Liver (tissue), 9 donors: ENCODE measurements around the gene PAN3. TPM values are rescaled to one million over a fixed set of nuclear protein-coding genes. Genes with fewer than 3 reads are reported as not detected.

Experiments used
- DNase-seq: peaks from one replicate; pipeline ENCODE4 v3.0.0-alpha.2; 2017; ENCODE audit warnings: low spot score
- H3K27ac ChIP-seq, 2 donors: one replicate each; pipeline ENCODE4 v1.7.0; 2013; ENCODE audit warnings: inconsistent platforms in 2 of 2, low read length in 2 of 2, control low read depth in 1 of 2, low read depth in 1 of 2, mild to moderate bottlenecking in 1 of 2
- H3K27me3 ChIP-seq, 4 donors: one replicate each; pipeline versions ENCODE4 v1.6.1 to v1.7.0; 2013; ENCODE audit warnings: low read length in 3 of 4, inconsistent platforms in 1 of 4, mild to moderate bottlenecking in 1 of 4, moderate library complexity in 1 of 4; ENCODE audit not compliant: control insufficient read depth in 4 of 4, insufficient read depth in 4 of 4
- H3K36me3 ChIP-seq, 4 donors: one replicate each; pipeline versions ENCODE4 v1.6.1 to v1.7.0; 2013; ENCODE audit warnings: low read length in 3 of 4, mild to moderate bottlenecking in 3 of 4, low read depth in 1 of 4, moderate library complexity in 1 of 4; ENCODE audit not compliant: control insufficient read depth in 4 of 4, insufficient read depth in 3 of 4
- H3K4me1 ChIP-seq, 4 donors: one replicate each; pipeline versions ENCODE4 v1.6.1 to v1.7.0; 2013; ENCODE audit warnings: low read length in 3 of 4, mild to moderate bottlenecking in 3 of 4, moderate library complexity in 1 of 4; ENCODE audit not compliant: control insufficient read depth in 4 of 4, insufficient read depth in 4 of 4
- H3K4me3 ChIP-seq, 3 donors: one replicate each; pipeline versions ENCODE4 v1.6.1 to v1.7.0; 2013; ENCODE audit warnings: low read length in 3 of 3, control low read depth in 1 of 3, low read depth in 1 of 3, mild to moderate bottlenecking in 1 of 3
- H3K9ac ChIP-seq, 2 donors: one replicate each; pipeline ENCODE4 v1.7.0; 2013; ENCODE audit warnings: low read length in 2 of 2, mild to moderate bottlenecking in 2 of 2, moderate library complexity in 2 of 2, control low read depth in 1 of 2, low read depth in 1 of 2
- H3K9me3 ChIP-seq, 4 donors: one replicate each; pipeline versions ENCODE4 v1.6.1 to v1.7.0; 2013; ENCODE audit warnings: low read length in 3 of 4; ENCODE audit not compliant: control insufficient read depth in 4 of 4
- ATF3 ChIP-seq: IDR thresholded peaks from 2 replicates; pipeline ENCODE4 v1.6.1; 2016; ENCODE audit warnings: antibody characterized with exemption
- EGR1 ChIP-seq, 2 donors: IDR thresholded peaks; 2 replicates each; pipeline ENCODE4 v1.6.1; 2016 to 2018; ENCODE audit warnings: antibody characterized with exemption in 2 of 2, low read depth in 2 of 2
- FOXA1 ChIP-seq: IDR thresholded peaks from 2 replicates; pipeline ENCODE4 v1.6.1; 2016; ENCODE audit warnings: antibody characterized with exemption
- FOXA2 ChIP-seq: IDR thresholded peaks from 2 replicates; pipeline ENCODE4 v1.6.1; 2016; ENCODE audit warnings: antibody characterized with exemption
- GABPA ChIP-seq, 2 donors: IDR thresholded peaks in 1 of 2; conservative IDR thresholded peaks in 1 of 2; 2 replicates each; pipeline ENCODE4 v1.6.1; 2016; ENCODE audit warnings: antibody characterized with exemption in 2 of 2, mild to moderate bottlenecking in 1 of 2, moderate library complexity in 1 of 2
- HNF4A ChIP-seq, 2 donors: conservative IDR thresholded peaks; 2 replicates each; pipeline ENCODE4 v1.6.1; 2016; ENCODE audit warnings: antibody characterized with exemption in 2 of 2, mild to moderate bottlenecking in 2 of 2
- HNF4G ChIP-seq: IDR thresholded peaks from 2 replicates; pipeline ENCODE4 v1.6.1; 2016; ENCODE audit warnings: antibody characterized with exemption
- JUND ChIP-seq, 2 donors: IDR thresholded peaks; 2 replicates each; pipeline ENCODE4 v1.6.1; 2016; ENCODE audit warnings: antibody characterized with exemption in 2 of 2
- NR2F2 ChIP-seq: IDR thresholded peaks from 2 replicates; pipeline ENCODE4 v1.6.1; 2016; ENCODE audit warnings: antibody characterized with exemption
- RAD21 ChIP-seq, 2 donors: IDR thresholded peaks; 2 replicates each; pipeline ENCODE4 v1.6.1; 2016; ENCODE audit warnings: antibody characterized with exemption in 2 of 2, mild to moderate bottlenecking in 2 of 2
- RXRA ChIP-seq, 2 donors: IDR thresholded peaks; 2 replicates each; pipeline ENCODE4 v1.6.1; 2017 to 2018; ENCODE audit warnings: antibody characterized with exemption in 2 of 2, mild to moderate bottlenecking in 1 of 2
- SP1 ChIP-seq: IDR thresholded peaks from 2 replicates; pipeline ENCODE4 v1.6.1; 2018; ENCODE audit warnings: antibody characterized with exemption, mild to moderate bottlenecking
- TAF1 ChIP-seq: conservative IDR thresholded peaks from 2 replicates; pipeline ENCODE4 v1.6.1; 2016; ENCODE audit warnings: antibody characterized with exemption, mild to moderate bottlenecking
- YY1 ChIP-seq: IDR thresholded peaks from 2 replicates; pipeline ENCODE4 v1.6.1; 2016; ENCODE audit warnings: antibody characterized with exemption, mild to moderate bottlenecking
- WGBS: extraction: QIAGEN DNeasy Blood & Tissue Kit; methylation state at CpG from one replicate; pipeline ENCODE4 v1.1.7; 2013; 5-methylcytosine and 5-hydroxymethylcytosine counted together
- polyA plus RNA-seq, 2 donors: library from polyadenylated mRNA; stranded (reverse) in 1 of 2; unstranded in 1 of 2; fragments of 200-250 nt in 1 of 2; fragments of >200 nt in 1 of 2; fragmentation: Nextera tagmentation in 1 of 2; extraction: Ambion mirVana in 1 of 2; gene quantifications; one replicate each; pipeline versions ENCODE4 v1.2.1 to v1.2.3, GENCODE V29; 2013 to 2015
- total RNA-seq, 2 donors: library from RNA; depleted of rRNA; stranded (reverse); fragments of >200 nt; gene quantifications; one replicate each; pipeline ENCODE4 v1.2.3, GENCODE V29; 2014
- TF ChIP-seq, protein P1 (sequence below): IDR thresholded peaks from 2 replicates; pipeline ENCODE4 v1.6.1; 2016; ENCODE audit warnings: antibody characterized with exemption
- TF ChIP-seq, protein P2 (sequence below): fragments of 150-350 bp; IDR thresholded peaks from 2 replicates; pipeline ENCODE4 v1.5.1; 2017; ENCODE audit warnings: improper control_type of control experiment, low read depth, low read length; ENCODE audit not compliant: missing input control
- TF ChIP-seq, protein P3 (sequence below): IDR thresholded peaks from 2 replicates; pipeline ENCODE4 v1.6.1; 2016; ENCODE audit warnings: antibody characterized with exemption
- TF ChIP-seq, protein P4 (sequence below): IDR thresholded peaks from 2 replicates; pipeline ENCODE4 v1.6.1; 2016; ENCODE audit warnings: antibody characterized with exemption, mild to moderate bottlenecking
- donor health status: healthy.
- donor health status: healthy.
- donor health status: healthy.
- donor health status: healthy.
- donor health status: healthy.

PAN3 gene
- total and polyA plus RNA-seq, 4 donors = 2.9 to 22.8 (median 11.6) TPM

- TF ChIP-seq HNF4A (conservative IDR thresholded peaks at IDR 0.05) (no peak), FOXA1 (no peak), NR2F2 (no peak), YY1 (no peak), JUND (IDR thresholded peaks at IDR 0.05) (no peak), RXRA (IDR thresholded peaks at IDR 0.05) (no peak), RAD21 (IDR thresholded peaks at IDR 0.05) (no peak), EGR1 (IDR thresholded peaks at IDR 0.05; ENCODE audit: low read depth in 2 of 2) (no peak), SP1 (no peak), GABPA (IDR thresholded peaks at IDR 0.05 in 1 of 2, conservative IDR thresholded peaks at IDR 0.05 in 1 of 2) (no peak), FOXA2 (no peak), TAF1 (no peak), ATF3 (no peak), HNF4G (no peak)
- TF ChIP-seq, protein P1, sequence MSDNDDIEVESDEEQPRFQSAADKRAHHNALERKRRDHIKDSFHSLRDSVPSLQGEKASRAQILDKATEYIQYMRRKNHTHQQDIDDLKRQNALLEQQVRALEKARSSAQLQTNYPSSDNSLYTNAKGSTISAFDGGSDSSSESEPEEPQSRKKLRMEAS = no peak
- TF ChIP-seq, protein P2, sequence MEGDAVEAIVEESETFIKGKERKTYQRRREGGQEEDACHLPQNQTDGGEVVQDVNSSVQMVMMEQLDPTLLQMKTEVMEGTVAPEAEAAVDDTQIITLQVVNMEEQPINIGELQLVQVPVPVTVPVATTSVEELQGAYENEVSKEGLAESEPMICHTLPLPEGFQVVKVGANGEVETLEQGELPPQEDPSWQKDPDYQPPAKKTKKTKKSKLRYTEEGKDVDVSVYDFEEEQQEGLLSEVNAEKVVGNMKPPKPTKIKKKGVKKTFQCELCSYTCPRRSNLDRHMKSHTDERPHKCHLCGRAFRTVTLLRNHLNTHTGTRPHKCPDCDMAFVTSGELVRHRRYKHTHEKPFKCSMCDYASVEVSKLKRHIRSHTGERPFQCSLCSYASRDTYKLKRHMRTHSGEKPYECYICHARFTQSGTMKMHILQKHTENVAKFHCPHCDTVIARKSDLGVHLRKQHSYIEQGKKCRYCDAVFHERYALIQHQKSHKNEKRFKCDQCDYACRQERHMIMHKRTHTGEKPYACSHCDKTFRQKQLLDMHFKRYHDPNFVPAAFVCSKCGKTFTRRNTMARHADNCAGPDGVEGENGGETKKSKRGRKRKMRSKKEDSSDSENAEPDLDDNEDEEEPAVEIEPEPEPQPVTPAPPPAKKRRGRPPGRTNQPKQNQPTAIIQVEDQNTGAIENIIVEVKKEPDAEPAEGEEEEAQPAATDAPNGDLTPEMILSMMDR = no peak
- TF ChIP-seq, protein P3, sequence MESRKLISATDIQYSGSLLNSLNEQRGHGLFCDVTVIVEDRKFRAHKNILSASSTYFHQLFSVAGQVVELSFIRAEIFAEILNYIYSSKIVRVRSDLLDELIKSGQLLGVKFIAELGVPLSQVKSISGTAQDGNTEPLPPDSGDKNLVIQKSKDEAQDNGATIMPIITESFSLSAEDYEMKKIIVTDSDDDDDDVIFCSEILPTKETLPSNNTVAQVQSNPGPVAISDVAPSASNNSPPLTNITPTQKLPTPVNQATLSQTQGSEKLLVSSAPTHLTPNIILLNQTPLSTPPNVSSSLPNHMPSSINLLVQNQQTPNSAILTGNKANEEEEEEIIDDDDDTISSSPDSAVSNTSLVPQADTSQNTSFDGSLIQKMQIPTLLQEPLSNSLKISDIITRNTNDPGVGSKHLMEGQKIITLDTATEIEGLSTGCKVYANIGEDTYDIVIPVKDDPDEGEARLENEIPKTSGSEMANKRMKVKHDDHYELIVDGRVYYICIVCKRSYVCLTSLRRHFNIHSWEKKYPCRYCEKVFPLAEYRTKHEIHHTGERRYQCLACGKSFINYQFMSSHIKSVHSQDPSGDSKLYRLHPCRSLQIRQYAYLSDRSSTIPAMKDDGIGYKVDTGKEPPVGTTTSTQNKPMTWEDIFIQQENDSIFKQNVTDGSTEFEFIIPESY = no peak
- TF ChIP-seq, protein P4, sequence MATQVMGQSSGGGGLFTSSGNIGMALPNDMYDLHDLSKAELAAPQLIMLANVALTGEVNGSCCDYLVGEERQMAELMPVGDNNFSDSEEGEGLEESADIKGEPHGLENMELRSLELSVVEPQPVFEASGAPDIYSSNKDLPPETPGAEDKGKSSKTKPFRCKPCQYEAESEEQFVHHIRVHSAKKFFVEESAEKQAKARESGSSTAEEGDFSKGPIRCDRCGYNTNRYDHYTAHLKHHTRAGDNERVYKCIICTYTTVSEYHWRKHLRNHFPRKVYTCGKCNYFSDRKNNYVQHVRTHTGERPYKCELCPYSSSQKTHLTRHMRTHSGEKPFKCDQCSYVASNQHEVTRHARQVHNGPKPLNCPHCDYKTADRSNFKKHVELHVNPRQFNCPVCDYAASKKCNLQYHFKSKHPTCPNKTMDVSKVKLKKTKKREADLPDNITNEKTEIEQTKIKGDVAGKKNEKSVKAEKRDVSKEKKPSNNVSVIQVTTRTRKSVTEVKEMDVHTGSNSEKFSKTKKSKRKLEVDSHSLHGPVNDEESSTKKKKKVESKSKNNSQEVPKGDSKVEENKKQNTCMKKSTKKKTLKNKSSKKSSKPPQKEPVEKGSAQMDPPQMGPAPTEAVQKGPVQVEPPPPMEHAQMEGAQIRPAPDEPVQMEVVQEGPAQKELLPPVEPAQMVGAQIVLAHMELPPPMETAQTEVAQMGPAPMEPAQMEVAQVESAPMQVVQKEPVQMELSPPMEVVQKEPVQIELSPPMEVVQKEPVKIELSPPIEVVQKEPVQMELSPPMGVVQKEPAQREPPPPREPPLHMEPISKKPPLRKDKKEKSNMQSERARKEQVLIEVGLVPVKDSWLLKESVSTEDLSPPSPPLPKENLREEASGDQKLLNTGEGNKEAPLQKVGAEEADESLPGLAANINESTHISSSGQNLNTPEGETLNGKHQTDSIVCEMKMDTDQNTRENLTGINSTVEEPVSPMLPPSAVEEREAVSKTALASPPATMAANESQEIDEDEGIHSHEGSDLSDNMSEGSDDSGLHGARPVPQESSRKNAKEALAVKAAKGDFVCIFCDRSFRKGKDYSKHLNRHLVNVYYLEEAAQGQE = no peak
These were observed 34.6 kb downstream of the PAN3 start for GRCh38 chr13:28172947-28173346.

GRCh38 chr13:28173793-28174192, 35.4 kb downstream of the PAN3 start:
- Histone ChIP-seq H3K4me3 (no peak overlapping the region), H3K36me3 (peaks cover 0 to 5% (median 2%) of the 10 kb centered on the region in 4 donors)
- no peak for TF ChIP-seq YY1
- no peak for TF ChIP-seq ATF3
- TF ChIP-seq EGR1 (IDR thresholded peaks at IDR 0.05; ENCODE audit: low read depth in 2 of 2) = no peak
- no peak for TF ChIP-seq GABPA (IDR thresholded peaks at IDR 0.05 in 1 of 2, conservative IDR thresholded peaks at IDR 0.05 in 1 of 2)
- TF ChIP-seq, protein P2 = no peak
- TF ChIP-seq TAF1 = no peak
- TF ChIP-seq JUND (IDR thresholded peaks at IDR 0.05) = no peak
- TF ChIP-seq RAD21 (IDR thresholded peaks at IDR 0.05) = no peak
- TF ChIP-seq HNF4A (conservative IDR thresholded peaks at IDR 0.05) = no peak
- TF ChIP-seq FOXA2 = no peak
- TF ChIP-seq FOXA1 = no peak
- no peak for TF ChIP-seq SP1
- no peak for TF ChIP-seq NR2F2
- no peak for TF ChIP-seq RXRA (IDR thresholded peaks at IDR 0.05)

More at GRCh38 chr13:28172947-28173346, 34.6 kb downstream of the PAN3 start:
- H3K36me3 ChIP-seq = peaks cover 0 to 3% (median 2%) of the 10 kb centered on the region in 4 donors
- no peaks in the 10 kb centered on the region for H3K27me3 ChIP-seq
- WGBS = 50% methylated on average over 2 of the region's 2 CpGs
- no peaks in the 10 kb centered on the region for H3K4me1 ChIP-seq
- no peaks in the 10 kb centered on the region for H3K9me3 ChIP-seq
- no peak for DNase-seq
- no peak overlapping the region for H3K9ac ChIP-seq
- no peak overlapping the region for H3K4me3 ChIP-seq
- no peak overlapping the region for H3K27ac ChIP-seq

More at GRCh38 chr13:28173793-28174192, 35.4 kb downstream of the PAN3 start:
- Histone ChIP-seq H3K27me3 (no peaks in the 10 kb centered on the region), H3K4me1 (no peaks in the 10 kb centered on the region), H3K27ac (no peak overlapping the region), H3K9ac (no peak overlapping the region), H3K9me3 (no peaks in the 10 kb centered on the region)
- DNase-seq = no peak
